ENCODE measurements around the gene SIL1. TPM values are rescaled to one million over a fixed set of nuclear protein-coding genes. Genes with fewer than 3 reads are reported as not detected.

SIL1 gene
- total and polyA plus RNA-seq, 9 of the 15 experiments (the other 6 are each of a cell fraction or from before 2014, with no cell fraction given): 1.3 to 30.5 (median 18.1) TPM

- no peak for TF ChIP-seq BRF1 (IDR thresholded peaks at IDR 0.05; ENCODE audit: borderline replicate concordance, extremely low read depth, insufficient read length)
- TF ChIP-seq MGA (IDR thresholded peaks at IDR 0.05): no peak
- no peak for TF ChIP-seq NR3C1 (CRISPR knock-in tag; IDR thresholded peaks at IDR 0.05)
- TF ChIP-seq ZNF79 (CRISPR knock-in tag; IDR thresholded peaks at IDR 0.05; ENCODE audit: low read depth): no peak
- no peak for TF ChIP-seq SRSF7 (optimal IDR thresholded peaks at IDR 0.05; ENCODE audit: low read depth, low read length)
- no peak for TF ChIP-seq HMGXB4 (CRISPR knock-in tag; IDR thresholded peaks at IDR 0.05)
These were observed 237.9 kb downstream of the SIL1 start (continued) for GRCh38 chr5:138960145-138960692.
